Transverse colon (tissue), 4 donors: ENCODE measurements around the gene RGS19.

Experiments used
- CTCF ChIP-seq, 5 experiments: fragments of 200-600 bp in 3 of 5; fragments of 450-650 bp in 2 of 5; sonication (generic) in 3 of 5; IDR thresholded peaks; 1 replicate in 2 of 5; 2 replicates in 3 of 5; pipeline ENCODE4 v1.5.1; 2016 to 2017; ENCODE audit warnings: antibody characterized with exemption in 5 of 5, inconsistent platforms in 3 of 5, mild to moderate bottlenecking in 2 of 5, moderate library complexity in 1 of 5
- POLR2A ChIP-seq: fragments of 450-650 bp; IDR thresholded peaks from one replicate; pipeline ENCODE4 v1.6.1; 2016; ENCODE audit warnings: antibody characterized with exemption, mild to moderate bottlenecking, moderate library complexity
- POLR2AphosphoS5 ChIP-seq, 3 donors: sonication (generic); formaldehyde crosslinking; IDR thresholded peaks; one replicate each; pipeline ENCODE4 v1.6.1; 2016; ENCODE audit warnings: antibody characterized with exemption in 3 of 3

GRCh38 chr20:64063389-64064144 is 15.8 kb downstream of the RGS19 start:
- TF ChIP-seq CTCF (IDR thresholded peaks at IDR 0.05), result no peak
- TF ChIP-seq POLR2AphosphoS5 (IDR thresholded peaks at IDR 0.05), result no peak
- no peak for TF ChIP-seq POLR2A
